Testis (tissue), 2 donors: ENCODE measurements around the gene PBX4.

Experiments used
- POLR2A ChIP-seq: fragments of 450-650 bp; IDR thresholded peaks from one replicate; pipeline ENCODE4 v1.6.1; 2017; ENCODE audit warnings: antibody characterized with exemption, mild to moderate bottlenecking, moderate library complexity
- TF ChIP-seq, protein P1 (sequence below), 3 experiments: fragments of 450-650 bp in 2 of 3; fragments of 200-600 bp in 1 of 3; sonication (generic) in 1 of 3; IDR thresholded peaks; one replicate each; pipeline ENCODE4 v1.5.1; 2016 to 2019; ENCODE audit warnings: antibody characterized with exemption in 3 of 3, mild to moderate bottlenecking in 2 of 3, moderate library complexity in 1 of 3

DNA sequence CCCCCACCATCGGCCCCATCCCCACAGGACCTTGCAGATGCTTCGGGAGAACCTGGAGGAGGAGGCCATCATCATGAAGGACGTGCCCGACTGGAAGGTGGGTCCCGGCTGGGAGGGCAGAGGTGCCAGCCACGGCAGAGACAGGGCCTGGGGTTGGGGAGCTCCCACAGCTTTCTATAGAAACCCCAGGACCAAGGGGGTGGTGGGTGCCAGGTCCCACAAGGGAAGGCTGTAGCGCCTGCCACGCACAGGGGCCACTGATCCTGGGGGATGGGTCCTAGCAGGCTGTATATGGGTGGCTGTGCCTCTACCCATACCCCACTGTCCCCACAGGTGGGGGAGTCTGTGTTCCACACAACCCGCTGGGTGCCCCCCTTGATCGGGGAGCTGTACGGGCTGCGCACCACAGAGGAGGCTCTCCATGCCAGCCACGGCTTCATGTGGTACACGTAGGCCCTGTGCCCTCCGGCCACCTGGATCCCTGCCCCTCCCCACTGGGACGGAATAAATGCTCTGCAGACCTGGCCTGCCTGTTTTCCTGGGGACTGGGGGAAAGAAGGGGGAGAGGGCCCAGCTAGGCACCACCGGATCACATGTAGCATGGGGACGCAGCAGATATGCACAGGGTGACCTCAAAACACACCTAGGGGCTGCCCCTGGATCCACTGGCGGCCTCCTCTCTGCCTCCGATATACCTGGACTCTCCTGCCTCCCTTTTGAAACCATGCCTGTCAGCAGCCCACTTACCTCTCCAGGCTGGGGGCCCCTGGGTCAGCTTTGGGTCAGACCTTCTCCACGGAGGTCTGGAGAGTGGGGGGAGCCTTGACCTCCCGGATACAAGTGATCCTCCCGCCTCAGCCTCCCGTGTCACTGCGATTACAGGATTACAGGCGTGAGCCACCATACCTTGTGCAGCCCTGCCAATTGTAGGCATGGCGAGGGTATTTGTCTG lies 90.5 kb downstream of the PBX4 start:
- no peak for TF ChIP-seq POLR2A
- TF ChIP-seq, protein P1, sequence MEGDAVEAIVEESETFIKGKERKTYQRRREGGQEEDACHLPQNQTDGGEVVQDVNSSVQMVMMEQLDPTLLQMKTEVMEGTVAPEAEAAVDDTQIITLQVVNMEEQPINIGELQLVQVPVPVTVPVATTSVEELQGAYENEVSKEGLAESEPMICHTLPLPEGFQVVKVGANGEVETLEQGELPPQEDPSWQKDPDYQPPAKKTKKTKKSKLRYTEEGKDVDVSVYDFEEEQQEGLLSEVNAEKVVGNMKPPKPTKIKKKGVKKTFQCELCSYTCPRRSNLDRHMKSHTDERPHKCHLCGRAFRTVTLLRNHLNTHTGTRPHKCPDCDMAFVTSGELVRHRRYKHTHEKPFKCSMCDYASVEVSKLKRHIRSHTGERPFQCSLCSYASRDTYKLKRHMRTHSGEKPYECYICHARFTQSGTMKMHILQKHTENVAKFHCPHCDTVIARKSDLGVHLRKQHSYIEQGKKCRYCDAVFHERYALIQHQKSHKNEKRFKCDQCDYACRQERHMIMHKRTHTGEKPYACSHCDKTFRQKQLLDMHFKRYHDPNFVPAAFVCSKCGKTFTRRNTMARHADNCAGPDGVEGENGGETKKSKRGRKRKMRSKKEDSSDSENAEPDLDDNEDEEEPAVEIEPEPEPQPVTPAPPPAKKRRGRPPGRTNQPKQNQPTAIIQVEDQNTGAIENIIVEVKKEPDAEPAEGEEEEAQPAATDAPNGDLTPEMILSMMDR (IDR thresholded peaks at IDR 0.05), result no peak
